Coronary artery (tissue), 2 donors: ENCODE data around the gene CHRNE.

Experiments
- DNase-seq: peaks from one replicate; pipeline ENCODE4 v3.0.0-alpha.2; 2017; ENCODE audit warnings: low spot score
- H3K27ac ChIP-seq, 2 donors: fragments of 200-600 bp; sonication (generic); one replicate each; pipeline ENCODE4 v1.5.1; 2016 to 2019
- H3K4me3 ChIP-seq: fragments of 200-600 bp; sonication (generic); 2 replicates; pipeline ENCODE4 v1.5.1; 2016; ENCODE audit warnings: mild to moderate bottlenecking, moderate library complexity
- TF ChIP-seq, protein P1 (sequence below): fragments of 200-600 bp; sonication (generic); IDR thresholded peaks from one replicate; pipeline ENCODE4 v1.5.1; 2019; ENCODE audit warnings: antibody characterized with exemption

CHRNE gene

DNA sequence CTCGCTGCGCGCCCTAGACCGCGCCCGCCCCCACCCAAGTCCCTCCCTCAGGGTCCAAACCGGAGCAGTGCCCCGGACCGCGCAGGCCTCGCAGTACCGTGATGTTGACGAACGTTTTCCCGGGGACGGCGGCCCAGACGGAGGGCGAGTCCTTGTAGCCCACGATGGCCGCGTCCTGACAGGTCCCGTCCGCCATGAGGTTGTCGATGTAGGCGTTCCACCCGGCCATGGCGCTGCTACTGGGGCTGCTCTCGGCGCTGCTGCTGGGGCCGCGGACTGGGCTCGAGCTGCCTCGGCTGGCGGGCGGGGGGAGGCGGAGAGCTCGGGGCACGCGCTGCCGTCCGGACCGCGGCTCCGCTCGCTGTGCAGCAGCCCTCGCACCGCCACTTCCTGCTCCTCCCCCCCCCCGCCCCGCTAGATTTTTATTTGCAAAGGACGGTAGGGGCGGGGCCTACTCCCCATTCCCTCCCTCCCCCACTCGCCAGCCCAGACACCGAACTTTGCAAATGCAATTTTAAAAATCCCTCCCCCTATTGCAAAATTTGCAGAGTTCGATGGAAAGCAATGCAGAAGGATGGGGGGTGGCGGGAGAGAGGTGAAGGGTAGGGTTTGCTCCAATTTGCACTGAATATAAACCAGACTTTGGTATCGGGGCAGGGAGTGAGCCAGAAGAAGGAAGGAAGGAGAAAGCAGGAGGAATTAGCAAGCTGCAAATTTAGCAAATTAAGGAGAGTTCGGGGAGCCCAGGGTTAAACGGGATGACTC, 45.5 kb upstream of the CHRNE start, which contains the start of gene PFN1:
Gene PFN1 (minus strand): TSS at position 365 of the 765 bp plus-strand sequence. CDS start 136 bp downstream, at position 229.
- Histone ChIP-seq H3K4me3 (peak within 1 kb of the TSS; percentile 99), H3K27ac (peak within 1 kb of the TSS; percentile 97 to 99)
- peak; percentile 94 for DNase-seq
- TF ChIP-seq, protein P1, sequence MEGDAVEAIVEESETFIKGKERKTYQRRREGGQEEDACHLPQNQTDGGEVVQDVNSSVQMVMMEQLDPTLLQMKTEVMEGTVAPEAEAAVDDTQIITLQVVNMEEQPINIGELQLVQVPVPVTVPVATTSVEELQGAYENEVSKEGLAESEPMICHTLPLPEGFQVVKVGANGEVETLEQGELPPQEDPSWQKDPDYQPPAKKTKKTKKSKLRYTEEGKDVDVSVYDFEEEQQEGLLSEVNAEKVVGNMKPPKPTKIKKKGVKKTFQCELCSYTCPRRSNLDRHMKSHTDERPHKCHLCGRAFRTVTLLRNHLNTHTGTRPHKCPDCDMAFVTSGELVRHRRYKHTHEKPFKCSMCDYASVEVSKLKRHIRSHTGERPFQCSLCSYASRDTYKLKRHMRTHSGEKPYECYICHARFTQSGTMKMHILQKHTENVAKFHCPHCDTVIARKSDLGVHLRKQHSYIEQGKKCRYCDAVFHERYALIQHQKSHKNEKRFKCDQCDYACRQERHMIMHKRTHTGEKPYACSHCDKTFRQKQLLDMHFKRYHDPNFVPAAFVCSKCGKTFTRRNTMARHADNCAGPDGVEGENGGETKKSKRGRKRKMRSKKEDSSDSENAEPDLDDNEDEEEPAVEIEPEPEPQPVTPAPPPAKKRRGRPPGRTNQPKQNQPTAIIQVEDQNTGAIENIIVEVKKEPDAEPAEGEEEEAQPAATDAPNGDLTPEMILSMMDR, result no peak

DNA sequence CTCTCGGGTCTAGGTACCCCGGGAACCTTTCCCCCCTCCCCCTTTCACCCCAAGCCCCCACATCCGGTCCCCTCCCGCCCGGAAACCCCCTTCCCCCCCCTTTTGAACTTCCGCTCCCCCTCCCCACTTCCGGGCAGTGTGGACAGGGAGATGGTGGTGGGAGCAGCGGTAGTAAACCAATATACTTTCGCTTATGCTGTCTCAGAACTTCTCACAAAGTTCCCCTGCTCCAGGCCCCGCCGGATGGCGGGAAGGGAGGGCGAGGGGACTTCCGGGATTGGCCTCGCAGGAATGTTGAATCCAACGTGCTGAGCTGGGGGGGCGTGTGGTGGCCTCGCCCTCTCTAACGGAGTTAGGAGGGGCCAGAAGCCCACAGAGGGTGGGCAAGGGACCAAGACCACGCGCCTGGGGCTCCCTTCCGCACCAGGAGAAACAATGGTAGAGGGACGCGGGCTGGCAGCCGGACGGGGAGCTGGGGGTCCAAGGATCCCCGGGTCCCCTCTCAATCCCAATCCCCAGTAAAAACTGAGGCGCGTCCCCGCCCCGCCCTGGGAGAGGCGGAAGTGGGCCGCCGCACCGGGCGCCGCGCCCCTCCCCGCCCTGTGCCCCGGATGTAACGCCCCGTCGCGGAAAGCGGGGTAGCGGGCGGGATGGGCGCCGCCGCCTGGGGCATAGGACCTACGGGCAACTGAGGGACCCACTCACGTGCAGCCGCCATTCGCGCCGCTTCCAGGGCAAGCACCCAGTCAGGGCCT, 44.7 kb upstream of the CHRNE start:
- Histone ChIP-seq H3K4me3 (peak overlapping the region; percentile 99), H3K27ac (peak overlapping the region; percentile 90 to 99)
- DNase-seq, result no peak
- TF ChIP-seq, protein P1, result no peak

DNA sequence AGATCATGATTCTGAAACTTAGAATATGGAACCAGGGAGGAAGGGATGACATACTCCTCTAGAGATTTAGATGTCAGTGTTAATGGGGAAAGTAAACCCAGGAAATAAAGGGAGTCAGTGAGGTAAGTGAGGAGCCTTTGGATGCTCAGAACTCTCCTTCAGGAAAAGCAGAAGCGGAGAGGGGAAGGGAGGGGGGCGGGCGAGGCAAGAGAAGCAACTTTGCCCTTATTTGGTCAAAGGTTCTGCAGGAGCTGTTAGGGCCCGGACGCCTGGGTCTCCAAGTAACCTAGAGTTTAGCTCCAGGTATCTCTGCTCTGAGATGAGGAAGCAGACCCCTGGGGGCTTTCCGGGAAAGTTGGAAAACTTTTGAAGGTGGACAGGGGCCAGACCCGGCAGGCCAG, 44.1 kb upstream of the CHRNE start:
- no peak for DNase-seq
- Histone ChIP-seq H3K27ac (peak overlapping the region; percentile 90 to 99), H3K4me3 (peak overlapping the region; percentile 99)
- TF ChIP-seq, protein P1, result no peak

GRCh38 chr17:4946312-4946976, 43.5 kb upstream of the CHRNE start:
- DNase-seq, result no peak
- H3K4me3 ChIP-seq, result peak overlapping the region; percentile 99
- peak overlapping the region; percentile 90 to 99 for H3K27ac ChIP-seq
- TF ChIP-seq, protein P1, result no peak

DNA sequence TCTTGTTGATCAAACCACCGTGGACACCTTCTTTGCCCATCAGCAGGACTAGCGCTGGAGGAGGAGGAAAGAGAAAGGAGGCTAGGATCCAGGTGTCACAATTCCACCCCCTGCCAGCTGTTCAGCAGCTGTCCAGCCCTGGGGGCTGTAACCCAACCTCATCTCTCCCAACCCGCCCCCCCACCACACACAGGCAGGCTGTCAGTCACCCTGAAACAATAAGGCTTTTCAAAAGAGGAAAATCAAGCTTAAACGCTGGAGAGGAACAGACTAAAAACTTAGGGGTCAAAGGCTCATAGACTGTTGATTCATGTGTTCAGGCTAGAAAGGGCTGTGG, 43.0 kb upstream of the CHRNE start:
- no peak for DNase-seq

DNA sequence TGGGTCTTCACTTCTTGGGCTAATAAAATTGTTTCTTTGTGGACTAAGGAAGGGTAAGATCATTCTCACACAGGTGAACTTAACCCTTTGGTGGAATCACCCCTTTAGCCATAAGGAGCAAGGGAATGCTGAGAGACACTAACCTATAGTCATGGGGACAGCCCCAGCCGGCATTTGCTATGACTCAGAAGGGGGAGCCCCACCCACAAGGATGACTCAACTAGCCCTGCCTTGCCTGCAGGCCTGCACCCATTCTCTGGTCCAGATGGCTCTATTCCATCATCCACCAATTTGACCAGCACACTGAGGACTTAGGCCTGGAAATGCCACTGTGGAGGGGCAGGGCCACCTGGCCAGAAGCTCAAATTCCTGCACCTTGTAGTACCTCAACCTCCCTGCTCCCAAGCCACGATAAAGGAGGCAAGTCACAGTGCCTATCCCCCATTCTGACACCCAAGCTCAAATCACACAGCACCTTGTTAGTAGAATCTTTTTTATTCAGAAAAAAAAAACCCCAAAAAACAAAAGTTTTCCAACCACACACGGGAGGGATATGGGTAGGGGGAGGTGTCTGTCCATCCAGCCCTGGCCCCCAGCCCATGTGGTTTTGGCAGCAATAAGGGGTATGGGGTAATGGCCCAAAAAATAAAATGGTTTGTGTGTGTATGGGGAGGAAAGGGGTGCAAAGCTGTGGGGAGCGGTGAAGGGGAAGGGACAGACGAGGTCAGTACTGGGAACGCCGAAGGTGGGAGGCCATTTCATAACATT, 42.5 kb upstream of the CHRNE start:
- TF ChIP-seq, protein P1, result no peak
- H3K27ac ChIP-seq, result peak overlapping the region; percentile 90 to 99
- peak; percentile 86 for DNase-seq
- peak overlapping the region; percentile 99 for H3K4me3 ChIP-seq

More for the DNA sequence above, 43.0 kb upstream of the CHRNE start:
- H3K27ac ChIP-seq, result peak overlapping the region; percentile 90 to 99
- peak overlapping the region; percentile 99 for H3K4me3 ChIP-seq
- TF ChIP-seq, protein P1, result no peak
